Keratinocyte (primary cell): ENCODE measurements around the gene ONECUT2.

Source experiments
- EZH2 ChIP-seq: IDR thresholded peaks from one replicate; pipeline ENCODE4 v1.6.1; 2012; ENCODE audit warnings: inconsistent platforms, mild to moderate bottlenecking, low read length, moderate library complexity
- TF ChIP-seq, protein P1 (sequence below), 3 experiments: IDR thresholded peaks in 1 of 3; conservative IDR thresholded peaks in 1 of 3; optimal IDR thresholded peaks in 1 of 3; 2 replicates in 2 of 3; 3 replicates in 1 of 3; pipeline versions ENCODE3 to v1.5.1; 2011; ENCODE audit warnings: low read length in 3 of 3, mild to moderate bottlenecking in 3 of 3, moderate library complexity in 2 of 3, control low read depth in 1 of 3, inconsistent platforms in 1 of 3; ENCODE audit not compliant: insufficient read depth in 2 of 3; ENCODE audit errors: extremely low read depth in 1 of 3

DNA sequence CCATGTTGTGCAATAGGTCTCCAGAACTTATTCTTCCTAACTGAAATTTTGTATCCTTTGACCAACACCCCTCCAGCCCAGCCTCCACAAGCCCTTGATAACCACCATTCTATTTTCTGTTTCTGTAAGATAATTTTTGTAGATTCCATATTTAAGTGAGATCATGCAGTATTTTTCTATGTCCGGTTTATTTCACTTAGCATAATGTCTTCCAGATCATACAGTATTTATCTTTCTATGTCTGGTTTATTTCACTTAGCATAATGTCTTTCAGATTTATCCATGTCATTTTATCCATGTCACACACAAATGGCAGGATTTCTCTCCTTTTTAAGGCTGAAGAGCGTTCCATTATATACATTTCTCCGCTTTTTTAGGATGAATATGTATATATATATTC is 24.4 kb upstream of the ONECUT2 start:
- TF ChIP-seq, protein P1, sequence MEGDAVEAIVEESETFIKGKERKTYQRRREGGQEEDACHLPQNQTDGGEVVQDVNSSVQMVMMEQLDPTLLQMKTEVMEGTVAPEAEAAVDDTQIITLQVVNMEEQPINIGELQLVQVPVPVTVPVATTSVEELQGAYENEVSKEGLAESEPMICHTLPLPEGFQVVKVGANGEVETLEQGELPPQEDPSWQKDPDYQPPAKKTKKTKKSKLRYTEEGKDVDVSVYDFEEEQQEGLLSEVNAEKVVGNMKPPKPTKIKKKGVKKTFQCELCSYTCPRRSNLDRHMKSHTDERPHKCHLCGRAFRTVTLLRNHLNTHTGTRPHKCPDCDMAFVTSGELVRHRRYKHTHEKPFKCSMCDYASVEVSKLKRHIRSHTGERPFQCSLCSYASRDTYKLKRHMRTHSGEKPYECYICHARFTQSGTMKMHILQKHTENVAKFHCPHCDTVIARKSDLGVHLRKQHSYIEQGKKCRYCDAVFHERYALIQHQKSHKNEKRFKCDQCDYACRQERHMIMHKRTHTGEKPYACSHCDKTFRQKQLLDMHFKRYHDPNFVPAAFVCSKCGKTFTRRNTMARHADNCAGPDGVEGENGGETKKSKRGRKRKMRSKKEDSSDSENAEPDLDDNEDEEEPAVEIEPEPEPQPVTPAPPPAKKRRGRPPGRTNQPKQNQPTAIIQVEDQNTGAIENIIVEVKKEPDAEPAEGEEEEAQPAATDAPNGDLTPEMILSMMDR (optimal IDR thresholded peaks at IDR 0.05 in 1 of 3, IDR thresholded peaks at IDR 0.05 in 1 of 3, conservative IDR thresholded peaks at IDR 0.05 in 1 of 3; ENCODE audit: extremely low read depth in 1 of 3, insufficient read depth in 2 of 3, low read length in 3 of 3) = no peak
- TF ChIP-seq EZH2 = no peak
